Measurements from ENCODE around the gene RAF1.
"Not testable (repeated sequence)": the region's sequence is repeated elsewhere in the genome, so short reads cannot be mapped to it uniquely, and the experiment has no call there.

RAF1 gene

DNA sequence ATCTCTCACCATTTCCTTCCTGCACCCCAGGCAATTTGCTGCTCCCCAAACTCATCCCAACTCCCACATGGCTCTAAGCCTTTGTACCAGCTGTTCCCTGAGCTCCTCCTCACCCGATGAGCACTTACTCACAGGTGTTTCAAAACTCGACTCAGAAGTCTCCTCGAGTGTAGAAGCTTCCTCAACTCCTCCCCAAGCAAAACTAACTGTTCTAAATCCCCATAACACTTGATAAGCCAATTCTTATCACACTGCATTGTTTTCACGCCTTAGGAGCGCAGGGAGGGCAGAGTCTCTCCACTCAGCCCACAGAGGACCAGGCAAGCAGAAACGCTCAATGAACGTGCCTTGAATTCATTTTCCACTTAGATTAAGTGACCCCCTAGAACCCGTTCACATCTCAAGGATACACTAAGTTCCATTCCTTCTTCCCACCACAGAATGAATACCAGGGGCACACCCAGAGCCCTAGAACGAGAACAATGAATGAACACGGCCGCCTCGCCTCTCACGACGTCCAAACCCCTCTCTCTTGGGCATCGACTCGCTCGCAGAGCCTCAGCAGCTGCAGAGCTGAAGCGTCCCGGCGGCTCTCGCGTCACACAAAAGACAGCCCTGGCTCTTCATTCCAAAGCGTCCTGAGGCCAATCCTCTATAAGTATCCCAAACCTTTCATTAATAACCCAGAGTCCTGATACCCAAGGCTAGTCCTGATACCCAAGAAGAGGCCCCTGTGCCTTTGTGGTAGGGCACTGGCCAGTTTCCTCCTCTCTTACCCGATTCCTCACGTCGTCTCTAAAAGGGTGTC, 1.1 kb downstream of the RAF1 start:
- DNase-seq (ENCODE audit: insufficient read length, low spot score) (no peak), FAIRE-seq (no peak)
- no peak for TF ChIP-seq POU2F2 (IDR thresholded peaks at IDR 0.05; ENCODE audit: low read depth, low read length)
- no peak for TF ChIP-seq PAX5 (IDR thresholded peaks at IDR 0.05; ENCODE audit: insufficient read depth, low read length, severe bottlenecking)
- TF ChIP-seq POLR2A (IDR thresholded peaks at IDR 0.05; ENCODE audit: low read depth, low read length), result no peak
- TF ChIP-seq POLR2AphosphoS5 (IDR thresholded peaks at IDR 0.05; ENCODE audit: low read depth, low read length), result no peak
- no peak for TF ChIP-seq SPI1 (IDR thresholded peaks at IDR 0.05; ENCODE audit: low read depth, low read length)
- TF ChIP-seq TAF1 (IDR thresholded peaks at IDR 0.05; ENCODE audit: low read depth, low read length), result no peak

DNA sequence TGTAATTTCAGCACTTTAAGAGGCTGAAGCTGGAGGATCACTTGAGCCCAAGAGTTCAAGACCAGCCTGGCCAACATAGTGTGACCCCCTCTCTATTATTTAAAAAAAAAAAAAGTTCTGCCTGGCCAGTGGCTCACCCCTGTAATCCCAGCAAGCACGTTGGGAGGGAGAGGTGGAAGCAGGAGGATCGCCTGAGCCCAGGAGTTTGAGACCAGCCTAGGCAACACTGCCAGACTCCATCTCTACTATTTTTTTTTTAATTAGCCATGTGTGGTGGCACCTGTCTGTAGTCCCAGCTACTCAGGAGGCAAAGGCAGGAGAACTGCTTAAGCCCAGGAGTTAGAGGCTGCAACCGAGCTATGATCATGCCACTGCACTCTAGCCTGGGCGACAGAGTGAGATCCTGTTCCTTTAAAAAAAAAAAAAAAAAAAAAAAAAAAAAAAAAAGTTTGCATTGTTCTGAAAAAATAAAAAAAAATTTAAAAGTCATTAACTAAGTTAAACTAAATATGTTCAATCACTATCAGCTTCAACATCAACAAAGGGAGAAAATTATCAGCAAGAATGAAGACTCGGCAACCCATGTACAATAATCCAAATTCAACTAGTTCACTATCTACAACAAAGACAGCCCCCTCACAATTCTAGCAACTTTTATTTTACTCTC, 1.9 kb downstream of the RAF1 start:
- no peak for TF ChIP-seq POU2F2 (IDR thresholded peaks at IDR 0.05; ENCODE audit: low read depth, low read length)
- TF ChIP-seq PAX5 (IDR thresholded peaks at IDR 0.05; ENCODE audit: insufficient read depth, low read length, severe bottlenecking), result no peak
- TF ChIP-seq SPI1 (IDR thresholded peaks at IDR 0.05; ENCODE audit: low read depth, low read length), result no peak
- TF ChIP-seq POLR2A (IDR thresholded peaks at IDR 0.05; ENCODE audit: low read depth, low read length), result no peak
- no peak for TF ChIP-seq POLR2AphosphoS5 (IDR thresholded peaks at IDR 0.05; ENCODE audit: low read depth, low read length)
- no peak for TF ChIP-seq TAF1 (IDR thresholded peaks at IDR 0.05; ENCODE audit: low read depth, low read length)
- peak; percentile 13 for FAIRE-seq
- DNase-seq (ENCODE audit: insufficient read length, low spot score), result no peak

DNA sequence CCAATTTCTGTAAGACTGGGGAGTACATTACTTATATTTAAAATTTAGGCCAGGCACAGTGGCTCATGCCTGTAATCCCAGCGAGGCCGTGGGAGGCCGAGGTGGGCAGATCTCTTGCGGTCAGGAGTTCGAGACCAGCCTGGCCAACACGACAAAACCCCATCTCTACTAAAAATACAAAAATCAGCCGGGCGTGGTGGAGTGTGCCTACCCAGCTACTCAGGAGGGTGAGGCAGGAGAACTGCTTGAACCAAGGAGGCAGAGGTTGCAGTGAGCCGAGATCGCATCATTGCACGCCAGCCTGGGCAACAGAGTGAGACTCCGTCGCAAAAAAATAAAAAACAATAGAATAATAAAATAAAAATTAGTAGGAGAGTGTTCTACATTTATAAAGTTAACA, 2.5 kb downstream of the RAF1 start:
- not testable (repeated sequence) for DNase-seq (ENCODE audit: insufficient read length, low spot score); FAIRE-seq

DNA sequence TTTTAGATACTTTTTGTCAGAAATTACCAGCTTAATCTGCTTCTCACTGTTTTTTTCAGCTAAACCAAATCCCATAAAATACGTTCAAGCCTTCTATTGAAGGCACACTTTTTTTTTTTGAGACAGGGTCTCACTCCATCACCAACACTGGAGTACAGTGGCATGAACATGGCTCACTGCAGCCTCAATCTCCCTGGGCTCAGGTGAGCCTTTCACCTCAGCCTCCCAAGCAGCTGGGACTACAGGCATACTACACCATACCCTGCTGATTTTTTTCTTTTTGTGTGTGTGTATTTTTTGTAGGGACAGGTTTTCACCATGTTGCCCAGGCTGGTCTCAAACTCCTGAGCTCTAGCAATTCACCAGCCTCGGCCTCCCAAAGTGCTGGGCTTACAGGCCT, 3.7 kb downstream of the RAF1 start:
- FAIRE-seq (no peak), DNase-seq (ENCODE audit: insufficient read length, low spot score) (no peak)
- TF ChIP-seq POU2F2 (IDR thresholded peaks at IDR 0.05; ENCODE audit: low read depth, low read length) (no peak), POLR2A (IDR thresholded peaks at IDR 0.05; ENCODE audit: low read depth, low read length) (no peak)

DNA sequence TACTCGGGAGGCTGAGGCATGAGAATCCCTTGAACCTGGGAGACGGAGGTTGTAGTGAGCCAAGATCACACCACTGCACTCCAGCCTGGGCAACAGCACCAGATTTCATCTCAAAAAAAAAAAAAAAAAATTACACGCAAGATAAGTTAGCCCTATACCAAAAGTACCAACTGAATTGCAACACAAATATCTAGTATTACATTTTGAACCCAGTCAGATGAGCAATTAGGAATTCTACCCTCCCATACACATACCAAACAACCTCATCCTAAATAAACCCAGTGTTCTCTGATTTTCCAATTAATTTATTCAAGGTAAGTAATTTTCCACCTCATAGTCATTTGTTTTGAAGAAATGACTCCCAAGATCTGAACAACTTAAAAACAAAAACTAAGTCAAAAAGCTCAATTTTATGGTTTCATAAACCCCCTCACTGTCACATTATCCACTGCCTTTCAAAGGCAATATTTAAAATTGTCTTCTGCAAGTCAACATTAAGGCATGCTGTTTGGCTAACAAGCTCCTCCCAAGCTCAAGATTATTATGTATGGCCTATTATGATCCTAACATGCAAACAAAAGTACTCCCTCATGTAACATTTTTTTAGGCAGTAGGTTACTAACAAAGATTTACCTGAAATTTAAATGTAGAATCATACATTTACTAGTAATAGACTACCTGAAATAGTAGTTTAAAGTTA, 4.5 kb downstream of the RAF1 start:
- TF ChIP-seq POU2F2 (IDR thresholded peaks at IDR 0.05; ENCODE audit: low read depth, low read length) (no peak), SPI1 (IDR thresholded peaks at IDR 0.05; ENCODE audit: low read depth, low read length) (no peak), POLR2A (IDR thresholded peaks at IDR 0.05; ENCODE audit: low read depth, low read length) (no peak), POLR2AphosphoS5 (IDR thresholded peaks at IDR 0.05; ENCODE audit: low read depth, low read length) (no peak)
- FAIRE-seq, result no peak
- DNase-seq (ENCODE audit: insufficient read length, low spot score), result no peak

DNA sequence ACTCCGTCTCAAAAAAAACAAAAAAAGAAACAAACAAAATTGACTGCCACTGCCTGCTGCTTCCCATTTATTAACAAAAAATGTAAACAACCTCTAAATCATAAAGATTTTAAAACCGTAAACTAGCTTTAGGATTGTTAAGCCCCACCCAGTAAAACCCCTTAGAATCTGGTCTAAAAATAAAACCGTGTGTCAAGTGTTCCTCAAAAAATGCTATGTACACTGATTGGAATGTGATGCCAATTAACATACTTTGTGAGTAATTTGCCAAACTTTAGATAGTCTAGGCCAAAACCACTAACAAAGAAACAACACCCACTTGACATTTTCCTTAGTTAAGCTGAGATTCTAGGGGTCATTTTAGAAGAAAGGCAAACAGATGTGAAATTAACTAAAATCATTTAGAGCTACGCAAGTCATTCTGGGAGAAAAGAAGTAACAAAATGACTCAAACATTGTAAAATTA, 5.3 kb downstream of the RAF1 start:
- no peak for TF ChIP-seq POU2F2 (IDR thresholded peaks at IDR 0.05; ENCODE audit: low read depth, low read length)
- no peak for TF ChIP-seq POLR2A (IDR thresholded peaks at IDR 0.05; ENCODE audit: low read depth, low read length)
- no peak for TF ChIP-seq TAF1 (IDR thresholded peaks at IDR 0.05; ENCODE audit: low read depth, low read length)
- TF ChIP-seq PAX5 (IDR thresholded peaks at IDR 0.05; ENCODE audit: insufficient read depth, low read length, severe bottlenecking), result no peak
- TF ChIP-seq SPI1 (IDR thresholded peaks at IDR 0.05; ENCODE audit: low read depth, low read length), result no peak
- no peak for TF ChIP-seq POLR2AphosphoS5 (IDR thresholded peaks at IDR 0.05; ENCODE audit: low read depth, low read length)
- DNase-seq (ENCODE audit: insufficient read length, low spot score) (no peak), FAIRE-seq (no peak)

DNA sequence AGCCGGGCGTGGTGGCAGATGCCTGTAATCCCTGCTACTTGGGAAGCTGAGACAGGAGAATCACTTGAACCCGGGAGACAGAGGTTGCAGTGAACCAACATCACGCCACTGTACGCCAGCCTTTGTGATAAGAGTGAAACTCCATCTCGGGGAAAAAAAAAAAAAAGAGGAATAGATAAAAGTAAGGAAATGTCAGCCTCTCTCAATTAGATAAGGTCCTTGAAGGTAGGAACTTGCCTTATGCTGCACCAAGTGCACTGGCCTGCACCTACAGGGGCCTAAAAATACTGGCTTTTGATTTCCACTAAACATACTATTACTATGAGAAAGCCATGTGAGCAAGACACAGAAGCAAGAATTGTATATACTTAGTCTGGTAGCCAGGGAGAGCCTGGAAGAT, 7.1 kb downstream of the RAF1 start:
- FAIRE-seq (no peak), DNase-seq (ENCODE audit: insufficient read length, low spot score) (no peak)
- TF ChIP-seq TAF1 (IDR thresholded peaks at IDR 0.05; ENCODE audit: low read depth, low read length), result no peak
- TF ChIP-seq POLR2A (IDR thresholded peaks at IDR 0.05; ENCODE audit: low read depth, low read length), result no peak
- TF ChIP-seq PAX5 (IDR thresholded peaks at IDR 0.05; ENCODE audit: insufficient read depth, low read length, severe bottlenecking), result no peak
- no peak for TF ChIP-seq POLR2AphosphoS5 (IDR thresholded peaks at IDR 0.05; ENCODE audit: low read depth, low read length)
- TF ChIP-seq POU2F2 (IDR thresholded peaks at IDR 0.05; ENCODE audit: low read depth, low read length), result no peak
- no peak for TF ChIP-seq SPI1 (IDR thresholded peaks at IDR 0.05; ENCODE audit: low read depth, low read length)

DNA sequence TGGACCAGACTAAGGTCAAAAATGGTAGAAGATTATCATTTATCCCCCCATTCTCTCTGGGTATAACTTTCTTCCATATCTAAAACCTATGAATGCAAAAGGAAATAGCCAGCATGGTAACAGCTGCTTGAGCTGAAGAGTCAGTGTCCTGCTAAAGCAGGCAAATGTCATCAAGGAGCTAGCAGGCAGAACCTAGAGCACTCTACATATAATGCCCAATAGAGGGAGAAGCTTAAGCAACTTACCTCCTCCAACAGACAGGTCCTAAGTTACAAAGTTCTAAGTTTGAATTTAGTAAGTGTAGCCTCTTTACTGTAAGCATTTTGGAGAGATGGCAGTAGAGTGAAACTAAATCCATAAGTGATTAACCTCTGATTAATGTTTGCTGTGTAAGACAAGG, 7.7 kb downstream of the RAF1 start:
- TF ChIP-seq SPI1 (IDR thresholded peaks at IDR 0.05; ENCODE audit: low read depth, low read length) (no peak), TAF1 (IDR thresholded peaks at IDR 0.05; ENCODE audit: low read depth, low read length) (no peak), POU2F2 (IDR thresholded peaks at IDR 0.05; ENCODE audit: low read depth, low read length) (no peak), PAX5 (IDR thresholded peaks at IDR 0.05; ENCODE audit: insufficient read depth, low read length, severe bottlenecking) (no peak), POLR2AphosphoS5 (IDR thresholded peaks at IDR 0.05; ENCODE audit: low read depth, low read length) (no peak), POLR2A (IDR thresholded peaks at IDR 0.05; ENCODE audit: low read depth, low read length) (no peak)
- DNase-seq (ENCODE audit: insufficient read length, low spot score) (no peak), FAIRE-seq (no peak)

DNA sequence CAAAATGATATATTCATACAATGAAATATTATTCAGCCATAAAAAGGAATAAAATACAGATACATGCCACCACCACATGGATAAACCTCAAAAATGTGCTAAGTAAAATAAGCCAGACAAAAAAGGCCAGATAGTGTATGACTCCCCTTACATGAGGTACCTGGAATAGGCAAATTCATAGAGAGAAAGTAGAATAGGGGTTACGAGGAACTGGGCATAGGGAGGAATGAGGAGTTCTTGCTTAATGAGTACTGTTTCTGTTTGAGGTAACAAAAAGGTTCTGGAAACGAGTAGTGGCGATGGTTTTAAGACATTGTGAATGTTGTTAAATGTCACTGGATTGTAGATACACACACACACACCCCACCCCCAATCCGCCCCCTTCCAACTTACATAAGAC, 8.2 kb downstream of the RAF1 start:
- peak; percentile 58 for FAIRE-seq
- DNase-seq (ENCODE audit: insufficient read length, low spot score), result no peak
- peak; percentile 46 for TF ChIP-seq SPI1 (IDR thresholded peaks at IDR 0.05; ENCODE audit: low read depth, low read length)
- TF ChIP-seq POLR2A (IDR thresholded peaks at IDR 0.05; ENCODE audit: low read depth, low read length), result no peak

DNA sequence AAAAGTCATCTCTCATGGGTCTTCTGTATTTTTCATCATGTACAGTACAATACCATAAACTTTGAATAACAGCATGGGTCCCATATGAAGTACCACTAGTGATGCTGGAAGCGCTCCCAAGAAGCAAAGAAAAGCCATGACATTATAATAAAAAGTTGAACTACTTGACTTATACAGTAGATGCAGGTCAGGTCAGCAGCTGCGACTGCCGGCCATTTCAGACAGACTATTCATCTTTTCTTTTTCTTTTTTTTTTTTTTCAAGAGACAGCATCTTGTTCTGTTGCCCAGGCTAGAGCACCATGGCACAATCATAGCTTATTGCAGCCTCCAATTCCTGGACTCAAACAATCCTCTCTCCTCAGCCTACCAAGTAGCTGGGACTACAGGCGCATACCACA, 10.2 kb downstream of the RAF1 start:
- FAIRE-seq (no peak), DNase-seq (ENCODE audit: insufficient read length, low spot score) (no peak)
- no peak for TF ChIP-seq POU2F2 (IDR thresholded peaks at IDR 0.05; ENCODE audit: low read depth, low read length)
- no peak for TF ChIP-seq SPI1 (IDR thresholded peaks at IDR 0.05; ENCODE audit: low read depth, low read length)
- TF ChIP-seq PAX5 (IDR thresholded peaks at IDR 0.05; ENCODE audit: insufficient read depth, low read length, severe bottlenecking), result no peak
- TF ChIP-seq TAF1 (IDR thresholded peaks at IDR 0.05; ENCODE audit: low read depth, low read length), result no peak
- no peak for TF ChIP-seq POLR2AphosphoS5 (IDR thresholded peaks at IDR 0.05; ENCODE audit: low read depth, low read length)
- TF ChIP-seq POLR2A (IDR thresholded peaks at IDR 0.05; ENCODE audit: low read depth, low read length), result no peak

Measured in GM12891 (cell line).